HG03565 (cell line): ENCODE data around the gene TTBK2.

Experiments
- ATAC-seq: cut with Tn5 transposase; IDR thresholded peaks from one replicate; pipeline ENCODE4 v1.9.1; 2021; ENCODE audit warnings: mild to moderate bottlenecking, moderate library complexity; ENCODE audit not compliant: unreplicated experiment

TTBK2 gene

GRCh38 chr15:42695527-42696071, 225.0 kb downstream of the TTBK2 start:
- no peak for ATAC-seq

GRCh38 chr15:42694398-42694797, 226.2 kb downstream of the TTBK2 start:
- ATAC-seq = no peak

GRCh38 chr15:42693942-42694341, 226.6 kb downstream of the TTBK2 start:
- ATAC-seq = no peak

- ATAC-seq = no peak
Measured at GRCh38 chr15:42693496-42693895, 227.1 kb downstream of the TTBK2 start.

- no peak for ATAC-seq
Measured at GRCh38 chr15:42692997-42693396, 227.6 kb downstream of the TTBK2 start.

- ATAC-seq = no peak
Measured at GRCh38 chr15:42692536-42692935, 228.0 kb downstream of the TTBK2 start.

GRCh38 chr15:42691770-42692169, 228.8 kb downstream of the TTBK2 start:
- no peak for ATAC-seq

GRCh38 chr15:42691308-42691707, 229.3 kb downstream of the TTBK2 start:
- ATAC-seq = no peak
